ENCODE data around the gene SLC29A2. TPM values are rescaled to one million over a fixed set of nuclear protein-coding genes. Genes with fewer than 3 reads are reported as not detected.
A peak's percentile ranks its signal among the peaks of the same experiment; 100 is the strongest.

SLC29A2 gene
- total RNA-seq, 4 donors from 2014 or later, result 1.5 to 5.4 (median 2.4) TPM

DNA sequence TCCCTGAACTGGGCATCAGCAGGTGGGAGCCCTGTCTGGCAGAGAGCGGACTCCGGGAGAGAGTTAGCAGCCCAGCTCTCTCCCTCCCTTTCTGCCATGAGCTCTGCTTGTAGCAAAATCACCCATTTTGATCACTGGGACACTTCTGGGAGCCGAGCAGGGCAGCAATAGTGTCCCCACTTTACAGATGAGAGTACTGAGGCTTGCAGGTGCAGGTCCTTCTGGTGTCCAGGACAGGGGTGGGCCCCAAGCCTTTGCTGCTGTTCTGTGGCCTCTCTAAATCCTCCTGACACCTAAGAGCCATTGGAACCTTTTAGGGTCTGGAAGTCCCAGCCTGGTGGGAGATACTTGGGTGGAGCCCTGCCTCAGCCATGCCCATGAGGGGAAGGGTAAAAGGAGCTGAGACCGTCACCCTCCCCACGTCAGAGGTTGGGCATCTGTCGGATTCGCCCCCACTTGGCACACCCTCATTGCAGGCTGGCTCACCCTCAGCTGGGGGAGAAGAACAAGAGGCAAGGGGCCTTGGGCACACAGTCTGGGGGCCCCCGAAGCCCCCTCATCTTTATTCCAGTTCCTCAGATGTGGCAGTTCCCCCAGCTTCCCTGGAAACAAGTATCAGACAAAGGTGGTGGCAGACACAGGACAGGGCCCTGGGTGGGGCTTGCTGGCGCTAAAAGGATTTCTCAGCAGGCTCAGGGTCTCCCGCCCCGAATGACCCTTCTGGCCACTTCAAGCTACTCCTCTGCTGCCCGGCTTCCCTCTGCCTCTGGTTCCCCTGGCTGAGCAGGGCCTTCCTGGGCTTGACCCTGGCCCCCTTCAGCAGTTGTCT is 39.8 kb downstream of the SLC29A2 start:
- Histone ChIP-seq H3K27me3 (no peaks in the 10 kb centered on the region), H3K36me3 (peaks cover 0 to 36% (median 0%) of the 10 kb centered on the region in 3 donors), H3K4me3 (no peak overlapping the region), H3K4me1 (peaks cover 0 to 51% (median 41%) of the 10 kb centered on the region in 4 donors), H3K27ac (no peak overlapping the region), H3K9me3 (no peaks in the 10 kb centered on the region)
- WGBS, 2 donors, result 84 to 94% methylated on average over 11 of the region's 12 CpGs
- DNase-seq (ENCODE audit: low spot score in 2 of 2), result no peak
- TF ChIP-seq POLR2A (IDR thresholded peaks at IDR 0.05) (no peak), EP300 (IDR thresholded peaks at IDR 0.05) (no peak)
- TF ChIP-seq, protein P1, sequence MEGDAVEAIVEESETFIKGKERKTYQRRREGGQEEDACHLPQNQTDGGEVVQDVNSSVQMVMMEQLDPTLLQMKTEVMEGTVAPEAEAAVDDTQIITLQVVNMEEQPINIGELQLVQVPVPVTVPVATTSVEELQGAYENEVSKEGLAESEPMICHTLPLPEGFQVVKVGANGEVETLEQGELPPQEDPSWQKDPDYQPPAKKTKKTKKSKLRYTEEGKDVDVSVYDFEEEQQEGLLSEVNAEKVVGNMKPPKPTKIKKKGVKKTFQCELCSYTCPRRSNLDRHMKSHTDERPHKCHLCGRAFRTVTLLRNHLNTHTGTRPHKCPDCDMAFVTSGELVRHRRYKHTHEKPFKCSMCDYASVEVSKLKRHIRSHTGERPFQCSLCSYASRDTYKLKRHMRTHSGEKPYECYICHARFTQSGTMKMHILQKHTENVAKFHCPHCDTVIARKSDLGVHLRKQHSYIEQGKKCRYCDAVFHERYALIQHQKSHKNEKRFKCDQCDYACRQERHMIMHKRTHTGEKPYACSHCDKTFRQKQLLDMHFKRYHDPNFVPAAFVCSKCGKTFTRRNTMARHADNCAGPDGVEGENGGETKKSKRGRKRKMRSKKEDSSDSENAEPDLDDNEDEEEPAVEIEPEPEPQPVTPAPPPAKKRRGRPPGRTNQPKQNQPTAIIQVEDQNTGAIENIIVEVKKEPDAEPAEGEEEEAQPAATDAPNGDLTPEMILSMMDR (IDR thresholded peaks at IDR 0.05), result no peak

DNA sequence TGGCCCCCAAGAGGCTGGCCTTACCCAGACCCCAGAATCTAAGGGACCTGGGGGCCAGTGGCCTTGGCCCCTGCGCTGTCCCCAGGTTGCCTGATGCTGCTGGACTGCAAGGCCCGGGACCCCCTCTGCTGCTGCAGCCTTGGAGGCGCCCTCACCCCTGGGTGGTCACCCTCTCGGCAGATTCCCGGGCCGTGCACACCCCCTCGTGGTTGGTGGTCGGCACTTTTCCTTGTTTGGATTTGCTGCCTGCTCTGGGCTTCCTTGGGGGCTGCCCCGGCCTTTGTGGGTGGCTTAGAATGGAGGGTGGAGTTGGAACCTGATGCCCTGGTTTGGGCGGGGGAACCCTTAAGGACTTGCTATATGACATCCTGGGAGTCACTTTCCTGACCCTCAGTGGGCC is 40.6 kb downstream of the SLC29A2 start:
- Histone ChIP-seq H3K27me3 (no peaks in the 10 kb centered on the region), H3K4me3 (no peak overlapping the region), H3K9me3 (no peaks in the 10 kb centered on the region), H3K4me1 (peaks cover 0 to 51% (median 41%) of the 10 kb centered on the region in 4 donors), H3K36me3 (peaks cover 0 to 36% (median 0%) of the 10 kb centered on the region in 3 donors), H3K27ac (no peak overlapping the region)
- TF ChIP-seq, protein P1 (IDR thresholded peaks at IDR 0.05), result no peak
- TF ChIP-seq EP300 (IDR thresholded peaks at IDR 0.05) (no peak), POLR2A (IDR thresholded peaks at IDR 0.05) (no peak)
- 38 to 52% methylated on average over 8 to 10 of the region's 10 CpGs for WGBS, 2 donors
- no peak for DNase-seq (ENCODE audit: low spot score in 2 of 2)

DNA sequence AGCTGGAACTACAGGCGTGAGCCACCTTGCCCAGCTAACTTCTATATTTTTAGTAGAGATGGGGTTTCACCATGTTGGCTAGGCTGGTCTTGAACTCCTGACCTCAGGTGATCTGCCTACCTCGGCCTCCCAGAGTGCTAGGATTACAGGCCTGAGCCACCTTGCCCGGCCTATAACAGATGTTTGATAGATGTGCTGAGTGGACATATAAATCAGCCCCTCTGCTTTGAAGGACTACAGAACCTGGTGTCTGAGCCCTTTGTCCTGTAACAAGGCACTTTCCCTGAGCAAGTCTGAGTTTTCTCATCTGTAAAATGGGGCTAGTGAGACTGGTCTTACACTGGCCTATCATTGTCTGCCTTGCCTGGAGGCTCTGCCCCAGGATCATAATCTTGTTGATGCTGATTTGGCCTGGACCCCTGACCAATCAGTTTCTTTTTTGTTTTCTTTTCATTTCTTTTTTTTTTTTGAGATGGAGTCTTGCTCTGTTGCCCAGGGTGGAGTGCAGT is 42.3 kb downstream of the SLC29A2 start:
- Histone ChIP-seq H3K27me3 (no peaks in the 10 kb centered on the region), H3K9me3 (no peaks in the 10 kb centered on the region), H3K27ac (no peak overlapping the region), H3K4me1 (peaks cover 0 to 51% (median 33%) of the 10 kb centered on the region in 4 donors), H3K4me3 (no peak overlapping the region), H3K36me3 (peaks cover 0 to 30% (median 0%) of the 10 kb centered on the region in 3 donors)
- TF ChIP-seq, protein P1 (IDR thresholded peaks at IDR 0.05), result no peak
- TF ChIP-seq EP300 (IDR thresholded peaks at IDR 0.05), result no peak
- TF ChIP-seq POLR2A (IDR thresholded peaks at IDR 0.05), result no peak
- WGBS, 2 donors, result 89% methylated on average over 2 to 3 of the region's 3 CpGs
- no peak for DNase-seq (ENCODE audit: low spot score in 2 of 2)

DNA sequence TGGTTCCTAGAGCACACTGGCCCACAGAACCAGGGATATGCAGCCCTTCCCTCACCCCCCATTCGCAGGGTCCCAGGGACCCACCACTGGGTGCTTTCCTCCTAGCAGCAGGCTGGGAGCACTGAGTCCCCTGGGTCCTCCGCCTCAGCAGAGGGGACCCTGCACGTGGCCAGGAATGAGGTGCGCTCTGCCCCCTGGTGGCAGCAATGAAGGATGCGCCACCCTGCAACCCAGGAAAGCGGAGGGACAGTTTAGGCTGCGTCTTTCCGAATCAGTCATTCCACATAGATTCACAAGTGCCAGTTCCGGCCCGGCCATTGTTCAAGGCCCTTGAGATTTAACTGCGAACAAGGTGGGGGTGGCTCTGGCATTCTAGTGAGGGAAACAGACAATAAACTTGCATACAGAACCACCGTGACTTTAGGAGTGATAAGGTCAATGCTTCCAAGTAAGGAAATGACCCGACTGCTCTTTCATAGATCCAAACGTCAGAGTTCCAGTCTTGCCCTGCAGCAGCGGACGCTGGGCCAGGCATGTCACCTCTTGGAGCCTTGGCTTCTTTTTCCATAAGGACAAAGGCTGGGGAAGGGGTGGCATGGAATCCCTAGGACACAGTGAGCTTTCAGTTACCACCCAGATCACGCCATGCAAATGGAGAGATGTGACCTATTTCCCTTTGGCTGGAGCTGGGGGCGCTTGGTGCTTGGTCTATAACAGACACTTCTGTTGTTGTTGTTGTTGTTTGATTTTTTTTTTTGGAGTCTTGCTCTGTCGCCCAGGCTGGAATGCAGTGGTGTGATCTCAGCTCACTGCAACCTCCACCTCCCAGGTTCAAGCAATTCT is 43.0 kb downstream of the SLC29A2 start:
- Histone ChIP-seq H3K4me3 (no peak overlapping the region), H3K4me1 (peaks cover 0 to 56% (median 33%) of the 10 kb centered on the region in 4 donors), H3K27me3 (no peaks in the 10 kb centered on the region), H3K9me3 (no peaks in the 10 kb centered on the region), H3K27ac (peak overlapping the region in 2 of 4 donors; percentile 15), H3K36me3 (peaks cover 0 to 23% (median 0%) of the 10 kb centered on the region in 3 donors)
- 6 to 8% methylated on average over 19 of the region's 19 CpGs for WGBS, 2 donors
- DNase-seq (ENCODE audit: low spot score in 2 of 2), result peak; percentile 65 to 80
- TF ChIP-seq, protein P1 (IDR thresholded peaks at IDR 0.05), result peak; percentile 91 to 99 (median 93)
- TF ChIP-seq POLR2A (IDR thresholded peaks at IDR 0.05), result no peak
- peak in 1 of 2 donors; percentile 54 for TF ChIP-seq EP300 (IDR thresholded peaks at IDR 0.05)

All from tibial nerve (tissue), 4 donors.